Nephron (organoid): ENCODE data around the gene RAB37.

ENCODE experiments used
- H3K27ac Mint-ChIP-seq, 3 experiments: 2 replicates each; pipeline ENCODE4 v1.8.0; 2020; ENCODE audit warnings: mixed read lengths in 3 of 3, mild to moderate bottlenecking in 2 of 3, moderate library complexity in 1 of 3
- H3K27me3 Mint-ChIP-seq: 2 replicates; pipeline ENCODE4 v1.8.0; 2021; ENCODE audit warnings: low read depth, mild to moderate bottlenecking, moderate library complexity, mixed read lengths
- H3K36me3 Mint-ChIP-seq: 2 replicates; pipeline ENCODE4 v1.8.0; 2020; ENCODE audit warnings: low read depth, mixed read lengths
- H3K4me1 Mint-ChIP-seq: 2 replicates; pipeline ENCODE4 v1.8.0; 2020; ENCODE audit warnings: mixed read lengths
- H3K4me3 Mint-ChIP-seq, 3 experiments: 2 replicates each; pipeline ENCODE4 v1.8.0; 2020; ENCODE audit warnings: mild to moderate bottlenecking in 3 of 3, mixed read lengths in 3 of 3, moderate library complexity in 2 of 3
- H3K9me3 Mint-ChIP-seq: 2 replicates; pipeline ENCODE4 v1.8.0; 2020; ENCODE audit warnings: mixed read lengths
- TF ChIP-seq, protein P1 (sequence below), 3 experiments: fragments of 200-600 bp; sonication (generic); IDR thresholded peaks; one replicate each; pipeline ENCODE4 v1.5.0; 2021; ENCODE audit warnings: antibody characterized with exemption in 3 of 3; ENCODE audit not compliant: unreplicated experiment in 3 of 3

Gene RAB37

DNA sequence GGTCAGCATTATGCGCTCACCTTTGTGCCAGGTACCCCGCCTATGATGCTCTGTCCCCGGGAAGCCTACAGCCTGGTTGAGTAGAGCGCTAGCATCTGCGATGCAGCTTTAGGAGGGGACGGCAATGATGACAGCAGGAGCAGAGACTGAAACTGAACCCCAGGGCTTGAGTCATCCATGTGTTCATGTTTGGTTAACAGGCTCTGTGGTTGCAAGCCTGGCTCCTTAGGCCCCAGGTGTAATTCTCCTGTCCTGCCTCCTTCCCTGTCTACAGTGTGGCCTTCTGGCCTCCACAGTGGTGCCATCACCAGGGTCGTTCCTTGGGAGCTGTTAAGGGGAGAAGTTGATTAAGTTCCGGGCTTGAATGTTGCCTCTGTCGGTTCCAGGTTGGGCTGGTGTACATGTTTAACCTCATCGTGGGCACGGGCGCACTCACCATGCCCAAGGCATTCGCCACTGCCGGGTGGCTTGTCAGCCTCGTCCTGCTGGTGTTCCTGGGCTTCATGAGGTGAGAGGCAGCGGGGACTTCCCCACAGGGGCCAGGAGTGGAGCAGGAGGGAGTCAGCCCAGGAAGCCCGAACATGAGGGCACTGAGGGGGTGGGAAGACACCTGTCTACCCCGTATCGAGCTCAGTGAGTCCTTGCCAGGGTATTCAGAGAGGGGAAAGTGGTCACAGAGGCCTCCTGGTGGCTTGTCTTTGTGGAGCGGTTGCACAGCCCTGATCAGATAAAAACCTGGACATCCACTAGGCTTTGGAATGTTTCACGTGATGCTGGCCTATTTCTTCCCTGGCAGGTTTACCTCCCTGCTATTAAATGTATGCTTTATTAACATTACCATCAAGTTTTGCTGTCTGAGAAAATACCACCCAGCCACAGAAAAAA lies 48.3 kb downstream of the RAB37 start:
- H3K27me3 Mint-ChIP-seq, result no peaks in the 10 kb centered on the region
- H3K36me3 Mint-ChIP-seq, result peaks cover 10% of the 10 kb centered on the region
- no peaks in the 10 kb centered on the region for H3K4me1 Mint-ChIP-seq
- TF ChIP-seq, protein P1, sequence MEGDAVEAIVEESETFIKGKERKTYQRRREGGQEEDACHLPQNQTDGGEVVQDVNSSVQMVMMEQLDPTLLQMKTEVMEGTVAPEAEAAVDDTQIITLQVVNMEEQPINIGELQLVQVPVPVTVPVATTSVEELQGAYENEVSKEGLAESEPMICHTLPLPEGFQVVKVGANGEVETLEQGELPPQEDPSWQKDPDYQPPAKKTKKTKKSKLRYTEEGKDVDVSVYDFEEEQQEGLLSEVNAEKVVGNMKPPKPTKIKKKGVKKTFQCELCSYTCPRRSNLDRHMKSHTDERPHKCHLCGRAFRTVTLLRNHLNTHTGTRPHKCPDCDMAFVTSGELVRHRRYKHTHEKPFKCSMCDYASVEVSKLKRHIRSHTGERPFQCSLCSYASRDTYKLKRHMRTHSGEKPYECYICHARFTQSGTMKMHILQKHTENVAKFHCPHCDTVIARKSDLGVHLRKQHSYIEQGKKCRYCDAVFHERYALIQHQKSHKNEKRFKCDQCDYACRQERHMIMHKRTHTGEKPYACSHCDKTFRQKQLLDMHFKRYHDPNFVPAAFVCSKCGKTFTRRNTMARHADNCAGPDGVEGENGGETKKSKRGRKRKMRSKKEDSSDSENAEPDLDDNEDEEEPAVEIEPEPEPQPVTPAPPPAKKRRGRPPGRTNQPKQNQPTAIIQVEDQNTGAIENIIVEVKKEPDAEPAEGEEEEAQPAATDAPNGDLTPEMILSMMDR (IDR thresholded peaks at IDR 0.05; ENCODE audit: unreplicated experiment in 3 of 3), result peak in 1 of 3 experiments; percentile 22
- no peak overlapping the region for H3K4me3 Mint-ChIP-seq
- H3K9me3 Mint-ChIP-seq, result no peaks in the 10 kb centered on the region
- no peak overlapping the region for H3K27ac Mint-ChIP-seq

DNA sequence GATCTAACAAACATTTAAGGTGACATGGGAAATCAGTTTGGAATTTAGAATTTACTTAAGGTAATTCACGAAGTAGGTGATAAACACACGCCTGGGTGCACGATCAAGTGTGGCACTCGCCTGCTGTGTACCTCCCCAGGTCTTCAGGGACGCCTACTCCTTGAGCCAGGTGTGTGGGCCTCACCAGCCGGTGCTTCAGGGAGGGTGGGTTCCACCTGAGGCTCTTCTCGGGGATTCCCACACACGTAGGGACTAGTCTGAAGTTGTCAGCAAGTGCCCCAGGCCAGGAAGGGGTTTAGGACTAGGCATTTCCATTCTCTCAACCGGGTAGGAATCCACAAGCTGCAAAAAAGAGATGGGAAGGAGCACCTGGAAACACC lies 48.9 kb downstream of the RAB37 start:
- Mint-ChIP-seq H3K9me3 (no peaks in the 10 kb centered on the region), H3K27me3 (no peaks in the 10 kb centered on the region), H3K27ac (no peak overlapping the region), H3K4me3 (no peak overlapping the region), H3K4me1 (no peaks in the 10 kb centered on the region), H3K36me3 (peaks cover 17% of the 10 kb centered on the region)
- TF ChIP-seq, protein P1 (IDR thresholded peaks at IDR 0.05; ENCODE audit: unreplicated experiment in 3 of 3), result no peak

DNA sequence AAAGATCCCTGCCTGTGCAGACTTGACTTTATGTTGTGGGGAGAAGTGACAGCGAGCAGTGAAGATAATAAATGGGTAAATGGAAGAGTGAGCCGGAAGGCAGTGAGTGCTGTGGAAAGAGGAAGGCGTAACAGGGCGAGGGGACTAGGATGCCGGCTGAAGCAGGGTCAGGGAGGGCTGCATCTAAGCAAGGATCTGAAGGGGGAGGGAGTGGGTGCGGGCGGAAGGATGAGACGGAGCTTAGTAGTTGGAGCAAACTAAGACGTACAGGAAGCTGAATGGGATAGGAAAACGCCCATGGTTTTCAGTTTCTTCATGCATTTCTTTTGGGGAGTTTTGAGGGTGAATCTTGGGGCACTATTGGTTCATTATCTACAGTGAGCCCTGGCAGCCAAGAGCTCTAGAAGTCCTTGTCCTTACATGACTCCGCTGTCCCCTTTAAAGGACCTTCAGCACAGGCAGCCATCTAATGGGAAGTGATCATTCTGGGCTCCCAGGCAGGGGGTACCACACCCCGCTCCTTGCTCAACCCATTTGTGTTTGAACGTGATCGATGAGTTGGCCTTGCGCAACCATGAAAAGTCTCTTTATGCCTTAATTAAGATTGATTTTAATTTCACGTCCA lies 49.5 kb downstream of the RAB37 start:
- H3K36me3 Mint-ChIP-seq, result peaks cover 18% of the 10 kb centered on the region
- H3K9me3 Mint-ChIP-seq, result no peaks in the 10 kb centered on the region
- H3K4me3 Mint-ChIP-seq, result no peak overlapping the region
- no peaks in the 10 kb centered on the region for H3K27me3 Mint-ChIP-seq
- no peak overlapping the region for H3K27ac Mint-ChIP-seq
- TF ChIP-seq, protein P1 (IDR thresholded peaks at IDR 0.05; ENCODE audit: unreplicated experiment in 3 of 3), result no peak
- H3K4me1 Mint-ChIP-seq, result no peaks in the 10 kb centered on the region

DNA sequence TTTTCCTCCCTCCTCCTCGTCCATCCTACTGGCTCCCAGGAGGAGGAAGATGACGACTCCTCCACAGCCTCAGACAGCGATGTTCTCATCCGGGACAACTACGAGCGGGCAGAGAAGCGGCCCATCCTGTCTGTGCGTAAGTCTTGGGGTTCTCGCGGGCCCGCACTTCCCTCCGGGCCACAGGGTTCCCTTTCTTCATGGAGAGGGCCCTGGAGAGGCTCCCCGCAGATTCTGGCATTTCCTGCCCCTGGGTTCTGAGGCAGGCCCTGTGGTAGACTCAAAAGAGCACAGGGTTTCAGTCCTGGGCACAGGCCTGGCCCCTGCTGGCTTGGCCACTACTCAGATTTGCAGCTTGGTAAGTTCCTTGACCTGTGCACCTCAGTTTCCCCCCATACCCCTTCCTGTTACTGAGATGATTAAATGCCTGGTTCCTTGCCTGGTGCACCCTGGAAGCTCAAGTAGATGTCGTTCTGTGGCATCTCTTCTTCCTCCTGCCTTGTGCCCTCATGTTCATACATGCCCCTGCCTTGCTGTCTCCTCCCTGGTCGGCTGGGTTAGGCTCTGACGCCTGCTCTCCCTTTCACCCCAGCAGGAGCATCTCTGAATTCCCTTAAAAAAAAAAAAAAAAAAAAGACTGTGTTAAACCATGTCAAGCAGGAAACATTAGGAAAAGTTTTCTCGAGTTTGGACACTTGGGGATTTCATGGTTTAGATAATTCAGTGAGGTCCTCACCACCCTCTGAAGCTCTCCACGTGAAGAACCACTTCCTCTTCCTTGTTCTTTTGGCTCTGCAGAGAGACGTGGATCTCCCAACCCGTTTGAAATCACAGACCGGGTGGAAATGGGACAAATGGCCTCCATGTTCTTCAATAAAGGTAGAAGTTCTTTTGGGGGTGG lies 53.4 kb downstream of the RAB37 start:
- Mint-ChIP-seq H3K9me3 (no peaks in the 10 kb centered on the region), H3K27me3 (no peaks in the 10 kb centered on the region), H3K27ac (no peak overlapping the region), H3K4me1 (no peaks in the 10 kb centered on the region), H3K36me3 (peaks cover 35% of the 10 kb centered on the region), H3K4me3 (no peak overlapping the region)
- TF ChIP-seq, protein P1 (IDR thresholded peaks at IDR 0.05; ENCODE audit: unreplicated experiment in 3 of 3), result no peak

DNA sequence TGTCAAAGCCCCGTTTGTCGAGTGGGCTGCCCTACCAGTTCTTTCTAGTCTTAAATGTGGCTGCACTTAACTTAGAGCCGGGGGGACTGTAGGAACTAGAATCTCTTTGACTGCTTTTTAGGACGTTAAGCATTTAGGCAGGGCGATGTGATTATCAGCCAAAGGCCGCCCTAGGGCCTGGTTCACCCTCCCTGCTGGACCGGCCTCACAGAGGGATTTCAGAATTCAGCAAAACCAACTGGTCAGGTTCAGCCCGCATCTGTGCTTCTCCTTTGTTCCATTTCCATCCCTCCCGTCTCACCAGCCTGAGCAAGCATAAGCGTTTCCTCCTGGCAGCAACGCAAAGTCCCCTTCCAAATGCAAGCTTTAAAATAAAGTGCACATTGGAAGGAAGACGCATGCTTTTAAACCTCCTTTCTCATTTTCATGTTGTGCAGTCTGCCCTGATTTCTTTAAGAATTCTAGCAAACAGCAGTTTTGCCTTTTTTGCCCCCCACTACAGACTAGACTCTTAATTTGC lies 55.6 kb downstream of the RAB37 start:
- H3K27me3 Mint-ChIP-seq, result no peaks in the 10 kb centered on the region
- H3K36me3 Mint-ChIP-seq, result peaks cover 43% of the 10 kb centered on the region
- no peaks in the 10 kb centered on the region for H3K9me3 Mint-ChIP-seq
- no peak overlapping the region for H3K4me3 Mint-ChIP-seq
- H3K4me1 Mint-ChIP-seq, result no peaks in the 10 kb centered on the region
- TF ChIP-seq, protein P1 (IDR thresholded peaks at IDR 0.05; ENCODE audit: unreplicated experiment in 3 of 3), result no peak
- H3K27ac Mint-ChIP-seq, result no peak overlapping the region
